Neural cell (in vitro differentiated cells): Measurements from ENCODE around the gene SPATA2. TPM values are rescaled to one million over a fixed set of nuclear protein-coding genes. Genes with fewer than 3 reads are reported as not detected.

Experiments
- H2AFZ ChIP-seq: fragments of 200-600, 300-800 bp; sonication (generic), shearing (Covaris generic); 2 replicates; pipeline ENCODE4 v1.6.0; 2014; ENCODE audit warnings: low read depth, mild to moderate bottlenecking, antibody characterized with exemption, low read length, moderate library complexity
- H3F3A ChIP-seq: fragments of 200-600 bp; shearing (Covaris generic); 2 replicates; pipeline ENCODE4 v1.6.1; 2016; ENCODE audit warnings: mild to moderate bottlenecking, moderate library complexity, mixed read lengths, antibody characterized with exemption, low read length; ENCODE audit not compliant: insufficient read depth, poor library complexity, severe bottlenecking
- H3K27ac ChIP-seq: fragments of 200-600, 300-800 bp; sonication (generic), shearing (Covaris generic); 2 replicates; pipeline ENCODE4 v1.5.1; 2014; ENCODE audit warnings: mild to moderate bottlenecking, low read length, moderate library complexity
- H3K27me3 ChIP-seq: fragments of 300-800, 200-600 bp; sonication (generic), shearing (Covaris generic); 2 replicates; pipeline ENCODE4 v1.6.0; 2014; ENCODE audit warnings: mild to moderate bottlenecking, low read depth, low read length, moderate library complexity; ENCODE audit not compliant: insufficient read depth
- H3K36me3 ChIP-seq: fragments of 300-800, 200-600 bp; sonication (generic), shearing (Covaris generic); 2 replicates; pipeline ENCODE4 v1.5.1; 2014; ENCODE audit warnings: mild to moderate bottlenecking, antibody characterized with exemption, low read length, moderate library complexity; ENCODE audit not compliant: insufficient read depth
- H3K4me2 ChIP-seq: fragments of 300-800, 200-600 bp; sonication (generic), shearing (Covaris generic); 2 replicates; pipeline ENCODE4 v1.6.0; 2014; ENCODE audit warnings: mild to moderate bottlenecking, low read length
- H3K4me3 ChIP-seq: fragments of 300-800, 200-600 bp; sonication (generic), shearing (Covaris generic); 2 replicates; pipeline ENCODE4 v1.5.1; 2014; ENCODE audit warnings: mild to moderate bottlenecking, low read length, moderate library complexity
- H3K79me2 ChIP-seq: fragments of 200-600 bp; shearing (Covaris generic); replicated peaks from 2 replicates; pipeline ENCODE4 v1.6.0; 2014; ENCODE audit warnings: mild to moderate bottlenecking, low read length, moderate library complexity; ENCODE audit not compliant: insufficient read depth
- H3K9ac ChIP-seq: fragments of 300-800, 200-600 bp; sonication (generic), shearing (Covaris generic); 2 replicates; pipeline ENCODE4 v1.6.1; 2016; ENCODE audit warnings: mild to moderate bottlenecking, low read length, mixed read lengths
- H3K9me2 ChIP-seq: fragments of 200-600 bp; shearing (Covaris generic); 2 replicates; pipeline ENCODE4 v1.6.1; 2016; ENCODE audit warnings: mild to moderate bottlenecking, low read length, mixed read lengths; ENCODE audit not compliant: insufficient read depth
- H3K9me3 ChIP-seq: fragments of 200-600, 300-800 bp; sonication (generic), shearing (Covaris generic); 2 replicates; pipeline ENCODE4 v1.6.1; 2016; ENCODE audit warnings: mild to moderate bottlenecking, mixed run types, low read length, moderate library complexity, mixed read lengths
- H4K20me1 ChIP-seq: fragments of 200-600 bp; shearing (Covaris generic); 2 replicates; pipeline ENCODE4 v1.6.1; 2016; ENCODE audit warnings: mild to moderate bottlenecking, mixed run types; ENCODE audit not compliant: insufficient read depth
- EP300 ChIP-seq: fragments of 450-650 bp; conservative IDR thresholded peaks from 2 replicates; pipeline ENCODE4 v1.6.1; 2014; ENCODE audit warnings: antibody characterized with exemption, mild to moderate bottlenecking, moderate library complexity; ENCODE audit not compliant: poor library complexity, severe bottlenecking
- EZH2 ChIP-seq: fragments of 200-600, 300-800 bp; shearing (Covaris generic), sonication (generic); IDR thresholded peaks from 2 replicates; pipeline ENCODE4 v1.6.1; 2014; ENCODE audit warnings: antibody characterized with exemption, low read length, borderline replicate concordance, mild to moderate bottlenecking; ENCODE audit not compliant: insufficient read depth, poor library complexity, severe bottlenecking
- POLR2AphosphoS5 ChIP-seq: IDR thresholded peaks from 2 replicates; pipeline ENCODE4 v1.6.1; 2012
- RAD21 ChIP-seq: fragments of 450-650 bp; conservative IDR thresholded peaks from 2 replicates; pipeline ENCODE4 v1.6.1; 2014; ENCODE audit warnings: antibody characterized with exemption, mild to moderate bottlenecking, moderate library complexity
- polyA plus RNA-seq: library from polyadenylated mRNA; depleted of rRNA; stranded (reverse); fragments of >200 nt; gene quantifications from 2 replicates; pipeline ENCODE4 v1.2.3, GENCODE V29; 2014
- TF ChIP-seq, protein P1 (sequence below): IDR thresholded peaks from 2 replicates; pipeline ENCODE4 v1.6.1; 2012; ENCODE audit warnings: borderline replicate concordance
- TF ChIP-seq, protein P2 (sequence below): fragments of 450-650 bp; IDR thresholded peaks from 2 replicates; pipeline ENCODE4 v1.5.1; 2014; ENCODE audit warnings: antibody characterized with exemption, mild to moderate bottlenecking, moderate library complexity; ENCODE audit not compliant: poor library complexity, severe bottlenecking

Gene SPATA2
- polyA plus RNA-seq, 1 donor from 2014 or later = 1.7 TPM

DNA sequence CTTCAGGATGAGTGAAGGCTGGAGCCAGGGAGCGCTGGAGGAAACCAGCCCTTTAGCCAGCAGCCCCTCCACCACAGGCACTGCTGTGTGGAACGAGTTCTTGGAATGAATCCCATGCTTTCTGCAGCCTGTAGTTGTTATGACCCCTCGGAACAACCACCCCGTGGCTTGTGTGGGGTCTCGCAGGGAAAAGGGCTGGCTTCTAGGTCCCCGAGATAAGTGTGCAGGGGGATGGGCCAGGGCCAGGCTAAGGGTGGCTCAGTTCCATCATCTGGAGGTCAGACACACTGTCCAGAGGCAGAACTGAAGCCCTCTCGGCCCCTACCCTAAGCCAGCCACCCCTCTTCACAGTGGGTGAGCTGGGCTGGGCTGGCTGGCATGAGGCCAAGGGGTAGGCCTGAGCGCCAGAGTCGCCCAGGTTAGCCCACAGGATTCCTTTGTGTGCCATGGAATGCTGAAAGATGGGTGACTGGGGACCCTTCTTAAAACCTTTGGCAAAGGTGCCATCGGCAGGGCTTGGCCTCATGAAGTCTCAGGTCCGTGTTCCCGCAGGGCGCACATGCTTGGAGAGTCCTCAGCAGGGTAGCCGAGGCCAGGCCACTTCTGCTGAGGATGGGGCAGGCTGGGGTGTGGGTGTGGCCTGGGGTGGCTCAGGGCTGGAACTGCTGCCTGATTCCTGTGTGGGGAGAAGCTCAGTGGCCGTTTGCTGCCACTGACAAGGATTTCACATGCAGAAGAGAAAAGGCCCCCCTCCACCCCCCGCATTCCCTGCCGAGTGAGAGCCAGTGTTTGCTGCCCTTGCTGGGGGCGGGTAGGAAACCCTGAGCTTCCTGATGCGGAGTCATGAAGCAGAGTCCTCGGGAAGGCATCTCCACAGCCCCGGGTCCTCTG, 24.6 kb downstream of the SPATA2 start:
- Histone ChIP-seq H3K27ac (no peak overlapping the region), H3K9me2 (no peaks in the 10 kb centered on the region), H2AFZ (no peak overlapping the region), H3K79me2 (no peaks in the 10 kb centered on the region), H3F3A (no peaks in the 10 kb centered on the region), H3K4me3 (no peak overlapping the region), H3K9me3 (no peaks in the 10 kb centered on the region), H4K20me1 (no peaks in the 10 kb centered on the region), H3K4me2 (no peak overlapping the region), H3K9ac (no peak overlapping the region), H3K36me3 (no peaks in the 10 kb centered on the region), H3K27me3 (no peaks in the 10 kb centered on the region)
- TF ChIP-seq, protein P1, sequence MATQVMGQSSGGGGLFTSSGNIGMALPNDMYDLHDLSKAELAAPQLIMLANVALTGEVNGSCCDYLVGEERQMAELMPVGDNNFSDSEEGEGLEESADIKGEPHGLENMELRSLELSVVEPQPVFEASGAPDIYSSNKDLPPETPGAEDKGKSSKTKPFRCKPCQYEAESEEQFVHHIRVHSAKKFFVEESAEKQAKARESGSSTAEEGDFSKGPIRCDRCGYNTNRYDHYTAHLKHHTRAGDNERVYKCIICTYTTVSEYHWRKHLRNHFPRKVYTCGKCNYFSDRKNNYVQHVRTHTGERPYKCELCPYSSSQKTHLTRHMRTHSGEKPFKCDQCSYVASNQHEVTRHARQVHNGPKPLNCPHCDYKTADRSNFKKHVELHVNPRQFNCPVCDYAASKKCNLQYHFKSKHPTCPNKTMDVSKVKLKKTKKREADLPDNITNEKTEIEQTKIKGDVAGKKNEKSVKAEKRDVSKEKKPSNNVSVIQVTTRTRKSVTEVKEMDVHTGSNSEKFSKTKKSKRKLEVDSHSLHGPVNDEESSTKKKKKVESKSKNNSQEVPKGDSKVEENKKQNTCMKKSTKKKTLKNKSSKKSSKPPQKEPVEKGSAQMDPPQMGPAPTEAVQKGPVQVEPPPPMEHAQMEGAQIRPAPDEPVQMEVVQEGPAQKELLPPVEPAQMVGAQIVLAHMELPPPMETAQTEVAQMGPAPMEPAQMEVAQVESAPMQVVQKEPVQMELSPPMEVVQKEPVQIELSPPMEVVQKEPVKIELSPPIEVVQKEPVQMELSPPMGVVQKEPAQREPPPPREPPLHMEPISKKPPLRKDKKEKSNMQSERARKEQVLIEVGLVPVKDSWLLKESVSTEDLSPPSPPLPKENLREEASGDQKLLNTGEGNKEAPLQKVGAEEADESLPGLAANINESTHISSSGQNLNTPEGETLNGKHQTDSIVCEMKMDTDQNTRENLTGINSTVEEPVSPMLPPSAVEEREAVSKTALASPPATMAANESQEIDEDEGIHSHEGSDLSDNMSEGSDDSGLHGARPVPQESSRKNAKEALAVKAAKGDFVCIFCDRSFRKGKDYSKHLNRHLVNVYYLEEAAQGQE = no peak
- TF ChIP-seq RAD21 (no peak), POLR2AphosphoS5 (no peak), EP300 (no peak)

GRCh38 chr20:49889935-49890333, 25.4 kb downstream of the SPATA2 start:
- peaks cover under 1% of the 10 kb centered on the region for H3K36me3 ChIP-seq
- H3K4me3 ChIP-seq = no peak overlapping the region
- H3K9me2 ChIP-seq = no peaks in the 10 kb centered on the region
- H3K9me3 ChIP-seq = no peaks in the 10 kb centered on the region
- TF ChIP-seq, protein P2, sequence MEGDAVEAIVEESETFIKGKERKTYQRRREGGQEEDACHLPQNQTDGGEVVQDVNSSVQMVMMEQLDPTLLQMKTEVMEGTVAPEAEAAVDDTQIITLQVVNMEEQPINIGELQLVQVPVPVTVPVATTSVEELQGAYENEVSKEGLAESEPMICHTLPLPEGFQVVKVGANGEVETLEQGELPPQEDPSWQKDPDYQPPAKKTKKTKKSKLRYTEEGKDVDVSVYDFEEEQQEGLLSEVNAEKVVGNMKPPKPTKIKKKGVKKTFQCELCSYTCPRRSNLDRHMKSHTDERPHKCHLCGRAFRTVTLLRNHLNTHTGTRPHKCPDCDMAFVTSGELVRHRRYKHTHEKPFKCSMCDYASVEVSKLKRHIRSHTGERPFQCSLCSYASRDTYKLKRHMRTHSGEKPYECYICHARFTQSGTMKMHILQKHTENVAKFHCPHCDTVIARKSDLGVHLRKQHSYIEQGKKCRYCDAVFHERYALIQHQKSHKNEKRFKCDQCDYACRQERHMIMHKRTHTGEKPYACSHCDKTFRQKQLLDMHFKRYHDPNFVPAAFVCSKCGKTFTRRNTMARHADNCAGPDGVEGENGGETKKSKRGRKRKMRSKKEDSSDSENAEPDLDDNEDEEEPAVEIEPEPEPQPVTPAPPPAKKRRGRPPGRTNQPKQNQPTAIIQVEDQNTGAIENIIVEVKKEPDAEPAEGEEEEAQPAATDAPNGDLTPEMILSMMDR = peak; percentile 23
- TF ChIP-seq EZH2 = no peak
- H3K4me2 ChIP-seq = no peak overlapping the region
- no peak overlapping the region for H2AFZ ChIP-seq
- no peaks in the 10 kb centered on the region for H3K79me2 ChIP-seq
- H3K27me3 ChIP-seq = no peaks in the 10 kb centered on the region
- no peak overlapping the region for H3K27ac ChIP-seq
- H3K9ac ChIP-seq = no peak overlapping the region
- no peaks in the 10 kb centered on the region for H3F3A ChIP-seq
- no peaks in the 10 kb centered on the region for H4K20me1 ChIP-seq
